Measurements from ENCODE around the gene HNRNPUL1.

- TF ChIP-seq FOXK2 (IDR thresholded peaks at IDR 0.05) (peak; percentile 53; the same call in 1 of the 2 replicates), ARNT (IDR thresholded peaks at IDR 0.05) (no peak), L3MBTL2 (conservative IDR thresholded peaks at IDR 0.05) (no peak), FOXA1 (IDR thresholded peaks at IDR 0.05) (no peak), ELF4 (IDR thresholded peaks at IDR 0.05) (no peak), FOXM1 (IDR thresholded peaks at IDR 0.05; ENCODE audit: borderline replicate concordance) (no peak), HDGF (IDR thresholded peaks at IDR 0.05; ENCODE audit: borderline replicate concordance) (no peak), BHLHE40 (IDR thresholded peaks at IDR 0.05; ENCODE audit: borderline replicate concordance) (no peak), SUZ12 (IDR thresholded peaks at IDR 0.05) (no peak), NFRKB (IDR thresholded peaks at IDR 0.05) (no peak)
These were observed 44.4 kb downstream of the HNRNPUL1 start for GRCh38 chr19:41308450-41309179.

All from HEK293T (cell line).